K562 (cell line): ENCODE measurements around the gene DAZAP1. TPM values are rescaled to one million over a fixed set of nuclear protein-coding genes. Genes with fewer than 3 reads are reported as not detected.

Experiments used
- ATAC-seq: fragments of 200-7000 bp; cut with Tn5 transposase; 3 replicates; pipeline ENCODE4 v1.9.1; 2020; ENCODE audit warnings: moderate library complexity
- BruUV-seq: library from RNA; stranded (reverse); fragments of 400-500 nt; replicated peaks from 2 replicates; lab custom pipeline; 2021; lab: Mats Ljungman, UMichigan
- CTCF ChIA-PET: fragments of 300-600 bp; formaldehyde crosslinking; extraction: SDS; loops from one replicate; lab custom pipeline; 2021; ENCODE audit warnings: low intra/inter-chr PET ratio; lab: Yijun Ruan, JAX
- POLR2A ChIA-PET: fragments of 300-600, 350-650 bp; sonication (Branson Sonifier 250); formaldehyde crosslinking; extraction: SDS; loops from one replicate; lab custom pipeline; 2021; ENCODE audit warnings: antibody characterized with exemption, inconsistent platforms; lab: Yijun Ruan, JAX
- DNase-seq, 4 experiments: peaks; one replicate each; pipeline versions ENCODE4 v3.0.0 to v3.0.0-alpha.2; 2011 to 2018; ENCODE audit warnings: low spot score in 3 of 4, mixed read lengths in 3 of 4; ENCODE audit errors: extremely low read depth in 1 of 4
- FAIRE-seq: peaks from 2 replicates; lab custom pipeline; 2011; peaks lifted over from hg19 to GRCh38; lab: Jason Lieb, UNC
- H2AFZ ChIP-seq: 2 replicates; pipeline ENCODE4 v1.6.0; 2011; ENCODE audit warnings: low read depth, low read length, control low read depth, inconsistent platforms
- H3K27ac ChIP-seq: fragments of 200-600 bp; 3 replicates; pipeline ENCODE4 v1.8.0; 2011; ENCODE audit warnings: low read depth, mild to moderate bottlenecking, control low read depth, inconsistent platforms, low read length, moderate library complexity, mixed read lengths; ENCODE audit errors: extremely low read depth
- H3K27me3 ChIP-seq, 2 experiments: fragments of 300-600 bp in 1 of 2; 2 replicates in 1 of 2; 3 replicates in 1 of 2; pipeline versions ENCODE4 v1.6.0 to v1.8.0; 2011; ENCODE audit warnings: inconsistent platforms in 2 of 2, low read length in 2 of 2, mild to moderate bottlenecking in 1 of 2, mixed read lengths in 1 of 2, moderate library complexity in 1 of 2; ENCODE audit not compliant: control insufficient read depth in 2 of 2, insufficient read depth in 2 of 2
- H3K36me3 ChIP-seq: fragments of 300-600 bp; 3 replicates; pipeline ENCODE4 v1.8.0; 2011; ENCODE audit warnings: mild to moderate bottlenecking, low read length, inconsistent platforms; ENCODE audit not compliant: control insufficient read depth, insufficient read depth
- H3K4me1 ChIP-seq, 2 experiments: fragments of 200-600 bp in 1 of 2; replicated peaks in 1 of 2; 2 replicates in 1 of 2; 3 replicates in 1 of 2; pipeline versions ENCODE4 v1.5.1 to v1.8.0; 2011; ENCODE audit warnings: inconsistent platforms in 2 of 2, low read length in 2 of 2, mild to moderate bottlenecking in 1 of 2, mixed read lengths in 1 of 2, moderate library complexity in 1 of 2; ENCODE audit not compliant: control insufficient read depth in 2 of 2, insufficient read depth in 2 of 2
- H3K4me2 ChIP-seq: 2 replicates; pipeline ENCODE4 v1.6.1; 2011; ENCODE audit warnings: low read length, control low read depth, inconsistent platforms, mixed read lengths; ENCODE audit not compliant: insufficient read depth
- H3K4me3 ChIP-seq: fragments of 200-600 bp; sonication (generic), shearing (Covaris generic); 2 replicates; pipeline ENCODE4 v1.5.1; 2016; ENCODE audit warnings: control low read depth, inconsistent platforms
- H3K79me2 ChIP-seq: fragments of 200-600 bp; 3 replicates; pipeline ENCODE4 v1.8.0; 2011; ENCODE audit warnings: low read length, inconsistent platforms; ENCODE audit not compliant: control insufficient read depth, insufficient read depth
- H3K9ac ChIP-seq, 2 experiments: 2 replicates each; pipeline versions ENCODE4 v1.6.0 to v1.6.1; 2011; ENCODE audit warnings: low read depth in 2 of 2, low read length in 2 of 2, control low read depth in 1 of 2, inconsistent platforms in 1 of 2, mild to moderate bottlenecking in 1 of 2, mixed read lengths in 1 of 2; ENCODE audit not compliant: insufficient read depth in 1 of 2
- H3K9me1 ChIP-seq: one replicate; pipeline ENCODE4 v1.6.0; 2011; ENCODE audit warnings: inconsistent platforms, mild to moderate bottlenecking, low read length, moderate library complexity; ENCODE audit not compliant: control insufficient read depth, insufficient read depth
- H3K9me3 ChIP-seq: replicated peaks from 2 replicates; pipeline ENCODE4 v1.5.1; 2011; ENCODE audit warnings: low read depth, low read length, inconsistent platforms; ENCODE audit not compliant: control insufficient read depth, insufficient read depth
- H4K20me1 ChIP-seq: replicated peaks from 2 replicates; pipeline ENCODE4 v1.6.1; 2011; ENCODE audit warnings: low read length, inconsistent platforms, mixed read lengths; ENCODE audit not compliant: control insufficient read depth, insufficient read depth
- CAMTA2 ChIP-seq: fragments of 250-450 bp; sonication (Bioruptor Pico); conservative IDR thresholded peaks from 2 replicates; pipeline ENCODE4 v1.5.1; 2022
- GATA2 ChIP-seq: sonication (generic); formaldehyde crosslinking; IDR thresholded peaks from 2 replicates; pipeline ENCODE4 v1.4.0; 2020; ENCODE audit warnings: mild to moderate bottlenecking, missing genetic modification reagents
- HMG20B ChIP-seq: fragments of 250-450 bp; sonication (Bioruptor Pico); IDR thresholded peaks from 2 replicates; pipeline ENCODE4 v1.5.0; 2021; ENCODE audit warnings: mild to moderate bottlenecking
- NFYB ChIP-seq: IDR thresholded peaks from 2 replicates; pipeline ENCODE4 v1.6.1; 2011; ENCODE audit warnings: mild to moderate bottlenecking, moderate library complexity; ENCODE audit not compliant: insufficient read length; ENCODE audit errors: extremely low read depth
- RCOR1 ChIP-seq, 2 experiments: IDR thresholded peaks; 2 replicates each; pipeline ENCODE4 v1.6.1; 2012; ENCODE audit warnings: low read depth in 2 of 2, low read length in 2 of 2, borderline replicate concordance in 1 of 2, improper control_type of control experiment in 1 of 2
- SIN3A ChIP-seq, 2 experiments: fragments of 150-350 bp in 1 of 2; IDR thresholded peaks; 2 replicates each; pipeline ENCODE4 v1.6.1; 2011 to 2016; ENCODE audit warnings: borderline replicate concordance in 2 of 2, low read depth in 2 of 2, low read length in 2 of 2, mild to moderate bottlenecking in 2 of 2, moderate library complexity in 2 of 2; ENCODE audit not compliant: control insufficient read depth in 1 of 2
- SMARCC2 ChIP-seq: fragments of 450-650 bp; IDR thresholded peaks from 2 replicates; pipeline ENCODE4 v1.6.1; 2017; ENCODE audit warnings: antibody characterized with exemption, moderate library complexity, mild to moderate bottlenecking, low read depth
- ZNF274 ChIP-seq: IDR thresholded peaks from 2 replicates; pipeline ENCODE4 v1.6.1; 2011; ENCODE audit warnings: low read depth, mild to moderate bottlenecking, low read length, moderate library complexity, borderline replicate concordance
- ZSCAN29 ChIP-seq: fragments of 450-650 bp; IDR thresholded peaks from 2 replicates; pipeline ENCODE4 v1.6.1; 2017
- WGBS: fragments of 100-300 bp; shearing (Covaris generic); methylation state at CpG from one replicate; pipeline ENCODE4 v1.1.6; 2016; ENCODE audit warnings: low coverage, mixed read lengths; ENCODE audit not compliant: insufficient coverage; ENCODE audit errors: missing lambda C conversion rate; 5-methylcytosine and 5-hydroxymethylcytosine counted together
- in situ Hi-C: fragments of 300-500 bp; cut with MboI; formaldehyde crosslinking; loops from 4 replicates; pipeline ENCODE4 v1.15.0; 2018; ENCODE audit warnings: inconsistent platforms, mixed read lengths
- intact Hi-C: fragments of 100-400 bp; cut with micrococcal nuclease; formaldehyde crosslinking; loops from 2 replicates; pipeline ENCODE4 v1.14.2; 2022
- polyA plus RNA-seq, 8 experiments: library from polyadenylated mRNA; depleted of rRNA in 4 of 8; stranded (reverse) in 5 of 8; unstranded in 3 of 8; fragments of >200 nt; fragmentation: Nextera tagmentation in 2 of 8; fragmentation: Illumina TruSeq in 1 of 8; extraction: Ambion mirVana in 2 of 8; extraction: Trizol in 1 of 8; gene quantifications; 2 replicates each; pipeline versions ENCODE4 v1.2.1 to v1.2.3, GENCODE V29; 2011 to 2014; ENCODE audit warnings: inconsistent platforms in 1 of 8, missing spikeins in 1 of 8
- total RNA-seq, 7 experiments: library from RNA; depleted of rRNA in 6 of 7; stranded (reverse); fragments of >200 nt in 6 of 7; fragmentation: Illumina TruSeq in 2 of 7; extraction: Trizol in 2 of 7; gene quantifications; 2 replicates each; pipeline versions ENCODE4 v1.2.1 to v1.2.3, GENCODE V29; 2011 to 2021; ENCODE audit warnings: low replicate concordance in 1 of 7
- TF ChIP-seq, protein P1 (sequence below): fragments of 450-650 bp; formaldehyde crosslinking; IDR thresholded peaks from 2 replicates; pipeline ENCODE4 v1.4.0; 2022; ENCODE audit warnings: missing genetic modification characterization
- TF ChIP-seq, protein P2 (sequence below): fragments of 450-650 bp; formaldehyde crosslinking; IDR thresholded peaks from 2 replicates; pipeline ENCODE4 v1.4.0; 2020; ENCODE audit warnings: mild to moderate bottlenecking, moderate library complexity
- TF ChIP-seq, protein P3 (sequence below): sonication (generic); formaldehyde crosslinking; IDR thresholded peaks from 2 replicates; pipeline ENCODE4 v1.8.1; 2023; ENCODE audit warnings: mild to moderate bottlenecking, missing genetic modification reagents
- TF ChIP-seq, protein P4 (sequence below): fragments of 450-650 bp; IDR thresholded peaks from 2 replicates; pipeline ENCODE4 v1.6.1; 2017; ENCODE audit warnings: mild to moderate bottlenecking, moderate library complexity
- TF ChIP-seq, protein P5 (sequence below): fragments of 250-450 bp; sonication (Bioruptor Pico); IDR thresholded peaks from 2 replicates; pipeline ENCODE4 v1.8.0; 2021; ENCODE audit warnings: moderate library complexity, mild to moderate bottlenecking, inconsistent platforms

DAZAP1 gene
- total and polyA plus RNA-seq, 9 of the 15 experiments (the other 6 are each of a cell fraction or from before 2014, with no cell fraction given) = 10.8 to 289 (median 142) TPM

DNA sequence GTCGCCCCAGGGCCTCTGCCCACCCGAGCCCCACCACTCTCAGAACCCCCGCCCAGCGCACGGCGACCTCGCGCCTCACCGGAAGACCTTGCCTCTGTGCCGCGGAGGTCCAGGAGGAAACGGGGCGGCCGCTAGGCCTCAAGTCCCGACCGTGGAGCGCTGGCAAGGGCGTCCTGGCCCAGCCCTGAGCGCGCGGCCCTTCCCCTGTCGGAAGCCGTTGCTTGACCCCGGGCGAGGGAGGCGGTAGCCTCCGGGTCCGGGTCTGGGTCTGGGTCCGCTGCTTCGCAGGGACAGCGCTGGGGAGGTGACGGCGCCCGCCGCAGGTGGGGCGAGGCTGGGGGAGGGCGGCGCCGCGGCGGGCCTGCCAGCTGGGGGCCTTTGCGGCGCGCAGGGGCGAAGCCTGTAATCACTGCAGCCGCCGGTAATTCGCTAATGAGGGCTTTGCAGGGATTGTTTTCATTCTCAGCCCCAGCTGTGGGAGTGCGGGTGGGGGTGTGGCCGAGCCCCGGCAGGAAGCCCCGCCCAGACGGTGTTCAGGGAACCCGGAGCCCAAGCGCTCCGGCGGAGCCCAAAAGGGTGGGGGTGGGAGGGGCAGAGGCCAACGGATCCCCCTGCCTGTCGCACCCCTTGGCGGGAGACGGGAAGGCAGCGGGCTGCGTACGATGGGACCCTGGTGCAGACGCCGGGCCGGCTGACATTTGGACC, 63.1 kb downstream of the DAZAP1 start:
- in situ Hi-C loops = no loop called here
- H3K9me1 ChIP-seq = no peaks in the 10 kb centered on the region
- WGBS = 26% methylated on average over 27 of the region's 67 CpGs
- H3K4me3 ChIP-seq = no peak overlapping the region
- intact Hi-C loops = no loop called here
- ChIA-PET CTCF (interaction anchor here (0.6 kb wide), 1 partner anchor 43 kb away, joined by 3 read pairs; no protein-coding TSS in a partner anchor), POLR2A (interaction anchor here (0.6 to 1.4 kb wide), 3 partner anchors 12 to 50 kb away, joined by 3 to 7 read pairs (median 6); no protein-coding TSS in a partner anchor)
- peak; percentile 11 for FAIRE-seq
- peak; percentile 64 to 80 (median 76) for DNase-seq
- peak overlapping the region in 1 of 2 experiments; percentile 32; a peak in 1 of 4 replicates for H3K9ac ChIP-seq
- H3K36me3 ChIP-seq = peaks cover 13% of the 10 kb centered on the region; the same call in 1 of the 3 replicates
- H3K27ac ChIP-seq = no peak overlapping the region
- no peaks in the 10 kb centered on the region for H3K9me3 ChIP-seq
- peaks cover 26% of the 10 kb centered on the region for H3K79me2 ChIP-seq
- H3K4me1 ChIP-seq = peaks cover 6 to 85% of the 10 kb centered on the region in 2 experiments; a peak in 4 of 5 replicates
- ATAC-seq = peak; percentile 76
- H3K4me2 ChIP-seq = 0 out of 2 replicates have a peak overlapping the region, but pooled peaks have one; percentile 13
- BruUV-seq = no TSS peak
- H3K27me3 ChIP-seq = no peaks in the 10 kb centered on the region
- peaks cover 14% of the 10 kb centered on the region for H4K20me1 ChIP-seq
- H2AFZ ChIP-seq = no peak overlapping the region
- TF ChIP-seq ZNF274 = no peak
- TF ChIP-seq SIN3A (IDR thresholded peaks at IDR 0.05; ENCODE audit: borderline replicate concordance in 2 of 2, control insufficient read depth in 1 of 2, low read depth in 2 of 2, low read length in 2 of 2) = no peak
- TF ChIP-seq, protein P1, sequence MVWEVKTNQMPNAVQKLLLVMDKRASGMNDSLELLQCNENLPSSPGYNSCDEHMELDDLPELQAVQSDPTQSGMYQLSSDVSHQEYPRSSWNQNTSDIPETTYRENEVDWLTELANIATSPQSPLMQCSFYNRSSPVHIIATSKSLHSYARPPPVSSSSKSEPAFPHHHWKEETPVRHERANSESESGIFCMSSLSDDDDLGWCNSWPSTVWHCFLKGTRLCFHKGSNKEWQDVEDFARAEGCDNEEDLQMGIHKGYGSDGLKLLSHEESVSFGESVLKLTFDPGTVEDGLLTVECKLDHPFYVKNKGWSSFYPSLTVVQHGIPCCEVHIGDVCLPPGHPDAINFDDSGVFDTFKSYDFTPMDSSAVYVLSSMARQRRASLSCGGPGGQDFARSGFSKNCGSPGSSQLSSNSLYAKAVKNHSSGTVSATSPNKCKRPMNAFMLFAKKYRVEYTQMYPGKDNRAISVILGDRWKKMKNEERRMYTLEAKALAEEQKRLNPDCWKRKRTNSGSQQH (CRISPR knock-in tag) = no peak
- no peak for TF ChIP-seq NFYB
- TF ChIP-seq SMARCC2 = no peak
- TF ChIP-seq, protein P2, sequence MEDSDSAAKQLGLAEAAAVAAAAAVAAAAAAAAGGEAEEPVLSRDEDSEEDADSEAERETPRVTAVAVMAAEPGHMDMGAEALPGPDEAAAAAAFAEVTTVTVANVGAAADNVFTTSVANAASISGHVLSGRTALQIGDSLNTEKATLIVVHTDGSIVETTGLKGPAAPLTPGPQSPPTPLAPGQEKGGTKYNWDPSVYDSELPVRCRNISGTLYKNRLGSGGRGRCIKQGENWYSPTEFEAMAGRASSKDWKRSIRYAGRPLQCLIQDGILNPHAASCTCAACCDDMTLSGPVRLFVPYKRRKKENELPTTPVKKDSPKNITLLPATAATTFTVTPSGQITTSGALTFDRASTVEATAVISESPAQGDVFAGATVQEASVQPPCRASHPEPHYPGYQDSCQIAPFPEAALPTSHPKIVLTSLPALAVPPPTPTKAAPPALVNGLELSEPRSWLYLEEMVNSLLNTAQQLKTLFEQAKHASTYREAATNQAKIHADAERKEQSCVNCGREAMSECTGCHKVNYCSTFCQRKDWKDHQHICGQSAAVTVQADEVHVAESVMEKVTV (CRISPR knock-in tag) = no peak
- TF ChIP-seq ZSCAN29 = no peak
- TF ChIP-seq RCOR1 (IDR thresholded peaks at IDR 0.05; ENCODE audit: borderline replicate concordance in 1 of 2, low read depth in 2 of 2, low read length in 2 of 2) = peak; percentile 90 to 92
- TF ChIP-seq CAMTA2 (CRISPR knock-in tag) = no peak
- TF ChIP-seq, protein P3, sequence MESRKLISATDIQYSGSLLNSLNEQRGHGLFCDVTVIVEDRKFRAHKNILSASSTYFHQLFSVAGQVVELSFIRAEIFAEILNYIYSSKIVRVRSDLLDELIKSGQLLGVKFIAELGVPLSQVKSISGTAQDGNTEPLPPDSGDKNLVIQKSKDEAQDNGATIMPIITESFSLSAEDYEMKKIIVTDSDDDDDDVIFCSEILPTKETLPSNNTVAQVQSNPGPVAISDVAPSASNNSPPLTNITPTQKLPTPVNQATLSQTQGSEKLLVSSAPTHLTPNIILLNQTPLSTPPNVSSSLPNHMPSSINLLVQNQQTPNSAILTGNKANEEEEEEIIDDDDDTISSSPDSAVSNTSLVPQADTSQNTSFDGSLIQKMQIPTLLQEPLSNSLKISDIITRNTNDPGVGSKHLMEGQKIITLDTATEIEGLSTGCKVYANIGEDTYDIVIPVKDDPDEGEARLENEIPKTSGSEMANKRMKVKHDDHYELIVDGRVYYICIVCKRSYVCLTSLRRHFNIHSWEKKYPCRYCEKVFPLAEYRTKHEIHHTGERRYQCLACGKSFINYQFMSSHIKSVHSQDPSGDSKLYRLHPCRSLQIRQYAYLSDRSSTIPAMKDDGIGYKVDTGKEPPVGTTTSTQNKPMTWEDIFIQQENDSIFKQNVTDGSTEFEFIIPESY (CRISPR knock-in tag) = 0 out of 2 replicates have a peak, but pooled peaks have one; percentile 19
- TF ChIP-seq, protein P4, sequence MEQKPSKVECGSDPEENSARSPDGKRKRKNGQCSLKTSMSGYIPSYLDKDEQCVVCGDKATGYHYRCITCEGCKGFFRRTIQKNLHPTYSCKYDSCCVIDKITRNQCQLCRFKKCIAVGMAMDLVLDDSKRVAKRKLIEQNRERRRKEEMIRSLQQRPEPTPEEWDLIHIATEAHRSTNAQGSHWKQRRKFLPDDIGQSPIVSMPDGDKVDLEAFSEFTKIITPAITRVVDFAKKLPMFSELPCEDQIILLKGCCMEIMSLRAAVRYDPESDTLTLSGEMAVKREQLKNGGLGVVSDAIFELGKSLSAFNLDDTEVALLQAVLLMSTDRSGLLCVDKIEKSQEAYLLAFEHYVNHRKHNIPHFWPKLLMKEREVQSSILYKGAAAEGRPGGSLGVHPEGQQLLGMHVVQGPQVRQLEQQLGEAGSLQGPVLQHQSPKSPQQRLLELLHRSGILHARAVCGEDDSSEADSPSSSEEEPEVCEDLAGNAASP = no peak
- TF ChIP-seq, protein P5, sequence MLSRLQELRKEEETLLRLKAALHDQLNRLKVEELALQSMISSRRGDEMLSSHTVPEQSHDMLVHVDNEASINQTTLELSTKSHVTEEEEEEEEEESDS (CRISPR knock-in tag) = no peak
- no peak for TF ChIP-seq HMG20B
- TF ChIP-seq GATA2 (CRISPR knock-in tag) = no peak
